Neural progenitor cell (in vitro differentiated cells): ENCODE data around the gene MSI2. TPM values are rescaled to one million over a fixed set of nuclear protein-coding genes. Genes with fewer than 3 reads are reported as not detected.

ENCODE experiments used
- DNase-seq: peaks from one replicate; pipeline ENCODE4 v3.0.0-alpha.2; 2016; ENCODE audit warnings: low spot score
- H2AFZ ChIP-seq: fragments of 200-600 bp; sonication (generic); replicated peaks from 2 replicates; pipeline ENCODE4 v1.6.1; 2016; ENCODE audit warnings: antibody characterized with exemption
- H3F3A ChIP-seq: fragments of 200-600 bp; sonication (generic); 2 replicates; pipeline ENCODE4 v1.6.1; 2016; ENCODE audit warnings: antibody characterized with exemption, low read depth
- H3K27ac ChIP-seq: fragments of 200-600 bp; sonication (generic); 2 replicates; pipeline ENCODE4 v1.5.1; 2016; ENCODE audit warnings: mild to moderate bottlenecking
- H3K27me3 ChIP-seq: fragments of 200-600 bp; sonication (generic); 2 replicates; pipeline ENCODE4 v1.6.1; 2016; ENCODE audit warnings: mild to moderate bottlenecking, moderate library complexity
- H3K36me3 ChIP-seq: fragments of 200-600 bp; sonication (generic); 2 replicates; pipeline ENCODE4 v1.5.1; 2016
- H3K4me1 ChIP-seq: fragments of 200-600 bp; sonication (generic); 2 replicates; pipeline ENCODE4 v1.6.1; 2016; ENCODE audit warnings: mixed run types
- H3K4me2 ChIP-seq: fragments of 200-600 bp; sonication (generic); 2 replicates; pipeline ENCODE4 v1.6.1; 2016
- H3K4me3 ChIP-seq: fragments of 200-600 bp; sonication (generic); 2 replicates; pipeline ENCODE4 v1.5.1; 2016
- H3K79me2 ChIP-seq: fragments of 200-600 bp; sonication (generic); 2 replicates; pipeline ENCODE4 v1.6.1; 2016; ENCODE audit warnings: low read depth
- H3K9ac ChIP-seq: fragments of 200-600 bp; sonication (generic); 2 replicates; pipeline ENCODE4 v1.6.1; 2016
- H3K9me3 ChIP-seq: fragments of 200-600 bp; sonication (generic); 2 replicates; pipeline ENCODE4 v1.5.1; 2016; ENCODE audit warnings: low read depth
- H4K20me1 ChIP-seq: fragments of 200-600 bp; sonication (generic); 2 replicates; pipeline ENCODE4 v1.6.1; 2016; ENCODE audit warnings: low read depth
- H3K27ac Mint-ChIP-seq: 3 replicates; pipeline ENCODE4 v1.8.0; 2021; ENCODE audit warnings: mixed read lengths
- H3K27me3 Mint-ChIP-seq: 2 replicates; pipeline ENCODE4 v1.8.0; 2022; ENCODE audit warnings: low read depth, mild to moderate bottlenecking, inconsistent platforms, moderate library complexity, mixed read lengths; ENCODE audit not compliant: insufficient read depth
- H3K36me3 Mint-ChIP-seq: 3 replicates; pipeline ENCODE4 v1.8.0; 2021; ENCODE audit warnings: mixed read lengths
- H3K4me1 Mint-ChIP-seq: 3 replicates; pipeline ENCODE4 v1.8.0; 2021; ENCODE audit warnings: mixed read lengths
- H3K4me3 Mint-ChIP-seq: 3 replicates; pipeline ENCODE4 v1.8.0; 2021; ENCODE audit warnings: mild to moderate bottlenecking, moderate library complexity, mixed read lengths
- H3K9me3 Mint-ChIP-seq: 3 replicates; pipeline ENCODE4 v1.8.0; 2020; ENCODE audit warnings: mixed read lengths
- EZH2 ChIP-seq: fragments of 200-600 bp; sonication (generic); IDR thresholded peaks from 2 replicates; pipeline ENCODE4 v1.6.1; 2017; ENCODE audit warnings: antibody characterized with exemption, mild to moderate bottlenecking, moderate library complexity
- EZH2phosphoT487 ChIP-seq: fragments of 200-600 bp; sonication (generic); IDR thresholded peaks from 2 replicates; pipeline ENCODE4 v1.6.1; 2017; ENCODE audit warnings: antibody characterized with exemption
- total RNA-seq: library from RNA; depleted of rRNA; stranded (reverse); fragments of >200 nt; gene quantifications from 2 replicates; pipeline ENCODE4 v1.2.3, GENCODE V29; 2015; ENCODE audit warnings: low replicate concordance
- TF ChIP-seq, protein P1 (sequence below): fragments of 200-600 bp; sonication (generic); IDR thresholded peaks from 2 replicates; pipeline ENCODE4 v1.5.1; 2017; ENCODE audit warnings: antibody characterized with exemption, mild to moderate bottlenecking

The MSI2 gene
- total RNA-seq, 1 donor from 2014 or later, result 96.9 TPM

DNA sequence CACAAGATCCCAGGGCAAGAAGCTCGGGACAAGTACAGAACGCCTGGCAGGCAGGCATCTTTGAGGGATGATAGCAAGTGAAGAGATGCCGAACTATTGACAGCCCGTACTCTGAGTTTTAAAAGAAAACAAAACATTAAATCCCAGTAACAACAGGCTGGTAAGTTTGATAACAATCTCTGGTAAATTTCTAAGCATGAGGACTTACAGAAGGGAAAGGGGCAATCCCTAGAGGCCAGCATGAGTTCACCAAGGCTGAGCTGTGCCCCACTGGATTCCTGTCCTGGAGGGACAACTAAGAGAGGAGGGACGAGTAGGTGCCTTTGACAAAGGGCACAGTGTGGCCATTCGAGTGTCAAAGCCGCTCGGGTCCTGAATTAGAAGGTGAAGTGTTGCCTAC lies 462.6 kb downstream of the MSI2 start:
- peaks cover 5% of the 10 kb centered on the region for H3K4me1 ChIP-seq
- no peaks in the 10 kb centered on the region for H3F3A ChIP-seq
- H3K79me2 ChIP-seq, result no peaks in the 10 kb centered on the region
- H3K27ac ChIP-seq, result no peak overlapping the region
- H3K9me3 ChIP-seq, result no peaks in the 10 kb centered on the region
- no peak overlapping the region for H3K9ac ChIP-seq
- TF ChIP-seq EZH2phosphoT487 (no peak), EZH2 (no peak)
- TF ChIP-seq, protein P1, sequence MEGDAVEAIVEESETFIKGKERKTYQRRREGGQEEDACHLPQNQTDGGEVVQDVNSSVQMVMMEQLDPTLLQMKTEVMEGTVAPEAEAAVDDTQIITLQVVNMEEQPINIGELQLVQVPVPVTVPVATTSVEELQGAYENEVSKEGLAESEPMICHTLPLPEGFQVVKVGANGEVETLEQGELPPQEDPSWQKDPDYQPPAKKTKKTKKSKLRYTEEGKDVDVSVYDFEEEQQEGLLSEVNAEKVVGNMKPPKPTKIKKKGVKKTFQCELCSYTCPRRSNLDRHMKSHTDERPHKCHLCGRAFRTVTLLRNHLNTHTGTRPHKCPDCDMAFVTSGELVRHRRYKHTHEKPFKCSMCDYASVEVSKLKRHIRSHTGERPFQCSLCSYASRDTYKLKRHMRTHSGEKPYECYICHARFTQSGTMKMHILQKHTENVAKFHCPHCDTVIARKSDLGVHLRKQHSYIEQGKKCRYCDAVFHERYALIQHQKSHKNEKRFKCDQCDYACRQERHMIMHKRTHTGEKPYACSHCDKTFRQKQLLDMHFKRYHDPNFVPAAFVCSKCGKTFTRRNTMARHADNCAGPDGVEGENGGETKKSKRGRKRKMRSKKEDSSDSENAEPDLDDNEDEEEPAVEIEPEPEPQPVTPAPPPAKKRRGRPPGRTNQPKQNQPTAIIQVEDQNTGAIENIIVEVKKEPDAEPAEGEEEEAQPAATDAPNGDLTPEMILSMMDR, result no peak
- peaks cover 19% of the 10 kb centered on the region for H3K27me3 ChIP-seq
- H3K4me3 Mint-ChIP-seq, result no peak overlapping the region
- H3K36me3 Mint-ChIP-seq, result no peaks in the 10 kb centered on the region
- peaks cover 5% of the 10 kb centered on the region for H3K27me3 Mint-ChIP-seq
- peaks cover 27% of the 10 kb centered on the region for H3K4me1 Mint-ChIP-seq
- no peak overlapping the region for H2AFZ ChIP-seq
- H3K9me3 Mint-ChIP-seq, result no peaks in the 10 kb centered on the region
- no peak overlapping the region for H3K4me3 ChIP-seq
- H3K27ac Mint-ChIP-seq, result no peak overlapping the region
- H3K36me3 ChIP-seq, result no peaks in the 10 kb centered on the region
- no peaks in the 10 kb centered on the region for H4K20me1 ChIP-seq
- DNase-seq, result no peak
- H3K4me2 ChIP-seq, result no peak overlapping the region

DNA sequence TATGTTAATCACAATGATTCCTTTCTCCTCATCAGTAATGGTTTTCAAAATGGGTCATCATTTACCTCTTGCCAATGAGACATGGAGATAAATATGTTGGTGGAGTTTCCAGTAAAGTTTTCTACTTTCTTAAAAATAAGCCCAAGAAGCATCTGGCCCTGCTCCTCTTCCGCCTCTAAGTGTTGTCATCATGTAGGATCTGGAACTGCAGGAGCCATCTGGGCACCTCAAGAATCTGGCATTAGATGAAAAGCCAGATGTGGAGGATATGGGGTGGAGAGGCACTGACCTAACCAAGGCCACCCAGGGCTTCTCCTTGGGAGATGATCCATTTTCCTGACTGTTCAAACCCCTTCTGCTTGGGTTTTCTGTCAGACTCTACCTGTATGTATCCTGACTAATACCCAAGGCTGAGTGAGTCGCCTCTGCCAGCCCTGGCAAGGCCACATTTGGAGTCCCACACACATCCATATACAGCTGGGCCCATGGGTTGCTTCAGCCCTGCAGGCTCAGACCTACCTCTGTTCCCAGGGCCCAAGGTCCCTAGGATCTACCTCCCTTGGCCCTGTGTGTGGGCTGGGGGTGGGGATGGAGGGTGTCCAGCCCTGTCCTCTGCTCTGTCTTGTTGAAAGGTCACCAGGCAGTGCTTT lies 464.2 kb downstream of the MSI2 start:
- peaks cover 5% of the 10 kb centered on the region for H3K27me3 Mint-ChIP-seq
- no peaks in the 10 kb centered on the region for H3K9me3 Mint-ChIP-seq
- H3K4me1 Mint-ChIP-seq, result peaks cover 40% of the 10 kb centered on the region
- no peak overlapping the region for H3K9ac ChIP-seq
- no peak overlapping the region for H3K27ac Mint-ChIP-seq
- H2AFZ ChIP-seq, result no peak overlapping the region
- peaks cover 12% of the 10 kb centered on the region for H3K27me3 ChIP-seq
- peaks cover 6% of the 10 kb centered on the region for H3K4me1 ChIP-seq
- no peak overlapping the region for H3K27ac ChIP-seq
- no peaks in the 10 kb centered on the region for H3K79me2 ChIP-seq
- no peak overlapping the region for H3K4me2 ChIP-seq
- no peaks in the 10 kb centered on the region for H4K20me1 ChIP-seq
- no peaks in the 10 kb centered on the region for H3K36me3 Mint-ChIP-seq
- H3K4me3 Mint-ChIP-seq, result no peak overlapping the region
- DNase-seq, result no peak
- H3K9me3 ChIP-seq, result no peaks in the 10 kb centered on the region
- H3K36me3 ChIP-seq, result no peaks in the 10 kb centered on the region
- TF ChIP-seq, protein P1, result no peak
- TF ChIP-seq EZH2phosphoT487, result no peak
- no peak for TF ChIP-seq EZH2
- H3F3A ChIP-seq, result no peaks in the 10 kb centered on the region
- no peak overlapping the region for H3K4me3 ChIP-seq

DNA sequence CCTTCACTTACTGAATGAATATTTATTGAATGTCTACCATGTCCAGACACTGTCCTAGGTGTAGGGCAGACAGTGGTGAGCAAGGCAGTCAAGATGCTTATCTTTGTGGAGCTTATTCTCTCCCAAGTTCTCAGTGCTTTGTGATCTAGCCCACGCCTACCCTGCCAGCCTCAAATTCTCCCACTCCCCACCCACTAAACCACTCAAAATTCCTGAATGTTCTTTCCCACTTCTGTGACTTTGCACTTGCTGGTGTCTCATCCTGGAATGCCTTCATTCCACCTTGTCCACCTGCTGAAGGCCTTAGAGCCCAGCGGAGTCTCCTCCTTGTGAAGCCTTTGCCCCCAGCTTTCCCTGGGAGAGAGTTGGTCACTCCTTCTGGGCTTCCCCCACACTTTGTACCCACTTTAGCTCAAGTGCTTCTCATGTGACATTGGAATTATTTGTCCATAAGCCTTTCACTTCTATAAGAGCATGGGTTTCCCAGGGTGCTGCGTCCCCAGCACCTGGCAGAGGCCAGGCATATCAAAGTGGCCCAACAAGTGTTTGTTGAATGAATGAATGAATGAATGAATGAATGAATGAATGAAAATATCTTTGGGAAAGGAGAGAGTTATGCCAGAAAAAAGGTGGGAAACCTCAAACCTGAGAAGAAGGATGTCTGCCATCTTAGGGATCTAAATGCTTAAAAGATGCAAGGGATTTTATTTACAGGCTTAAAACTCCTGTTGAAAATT lies 465.8 kb downstream of the MSI2 start:
- Histone ChIP-seq H2AFZ (no peak overlapping the region), H3K9me3 (no peaks in the 10 kb centered on the region), H3K4me1 (peaks cover 6% of the 10 kb centered on the region), H3K27ac (no peak overlapping the region), H3K27me3 (no peaks in the 10 kb centered on the region), H4K20me1 (no peaks in the 10 kb centered on the region), H3F3A (no peaks in the 10 kb centered on the region), H3K4me2 (no peak overlapping the region), H3K4me3 (no peak overlapping the region), H3K36me3 (no peaks in the 10 kb centered on the region), H3K79me2 (no peaks in the 10 kb centered on the region), H3K9ac (no peak overlapping the region)
- H3K36me3 Mint-ChIP-seq, result no peaks in the 10 kb centered on the region
- TF ChIP-seq EZH2 (no peak), EZH2phosphoT487 (no peak)
- TF ChIP-seq, protein P1, result no peak
- H3K4me3 Mint-ChIP-seq, result no peak overlapping the region
- H3K27me3 Mint-ChIP-seq, result peaks cover 5% of the 10 kb centered on the region
- no peaks in the 10 kb centered on the region for H3K9me3 Mint-ChIP-seq
- no peak for DNase-seq
- H3K4me1 Mint-ChIP-seq, result peaks cover 53% of the 10 kb centered on the region
- no peak overlapping the region for H3K27ac Mint-ChIP-seq
